ENCODE results near the gene EFS.

- TF ChIP-seq, protein P1, sequence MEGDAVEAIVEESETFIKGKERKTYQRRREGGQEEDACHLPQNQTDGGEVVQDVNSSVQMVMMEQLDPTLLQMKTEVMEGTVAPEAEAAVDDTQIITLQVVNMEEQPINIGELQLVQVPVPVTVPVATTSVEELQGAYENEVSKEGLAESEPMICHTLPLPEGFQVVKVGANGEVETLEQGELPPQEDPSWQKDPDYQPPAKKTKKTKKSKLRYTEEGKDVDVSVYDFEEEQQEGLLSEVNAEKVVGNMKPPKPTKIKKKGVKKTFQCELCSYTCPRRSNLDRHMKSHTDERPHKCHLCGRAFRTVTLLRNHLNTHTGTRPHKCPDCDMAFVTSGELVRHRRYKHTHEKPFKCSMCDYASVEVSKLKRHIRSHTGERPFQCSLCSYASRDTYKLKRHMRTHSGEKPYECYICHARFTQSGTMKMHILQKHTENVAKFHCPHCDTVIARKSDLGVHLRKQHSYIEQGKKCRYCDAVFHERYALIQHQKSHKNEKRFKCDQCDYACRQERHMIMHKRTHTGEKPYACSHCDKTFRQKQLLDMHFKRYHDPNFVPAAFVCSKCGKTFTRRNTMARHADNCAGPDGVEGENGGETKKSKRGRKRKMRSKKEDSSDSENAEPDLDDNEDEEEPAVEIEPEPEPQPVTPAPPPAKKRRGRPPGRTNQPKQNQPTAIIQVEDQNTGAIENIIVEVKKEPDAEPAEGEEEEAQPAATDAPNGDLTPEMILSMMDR (conservative IDR thresholded peaks at IDR 0.05) = no peak
- TF ChIP-seq ZFX (IDR thresholded peaks at IDR 0.05) = no peak
Measured at GRCh38 chr14:23355871-23356435, 9.0 kb downstream of the EFS start.

All from C4-2B (cell line).